H1 (cell line): Measurements from ENCODE around the gene TMX2. TPM values are rescaled to one million over a fixed set of nuclear protein-coding genes. Genes with fewer than 3 reads are reported as not detected.
A peak's percentile ranks its signal among the peaks of the same experiment; 100 is the strongest.

Source experiments
- CTCF ChIA-PET: fragments of 300-600 bp; sonication (Branson Sonifier 250); formaldehyde crosslinking; loops from one replicate; lab custom pipeline; 2021; ENCODE audit not compliant: partially characterized antibody; lab: Charles Lee
- POLR2A ChIA-PET: fragments of 300-600 bp; sonication (Branson Sonifier 250); formaldehyde crosslinking; loops from one replicate; lab custom pipeline; 2021; ENCODE audit warnings: inconsistent platforms; ENCODE audit not compliant: partially characterized antibody; lab: Charles Lee
- DNase-seq, 2 experiments: peaks; one replicate each; pipeline versions ENCODE4 v3.0.0 to v3.0.0-alpha.2; 2010 to 2022; ENCODE audit warnings: low spot score in 2 of 2, low read depth in 1 of 2, mixed read lengths in 1 of 2
- FAIRE-seq: peaks from 2 replicates; lab custom pipeline; 2011; peaks lifted over from hg19 to GRCh38; lab: Jason Lieb, UNC
- H2AFZ ChIP-seq: 2 replicates; pipeline ENCODE4 v1.8.1; 2012; ENCODE audit warnings: low read length, inconsistent platforms
- H2AK5ac ChIP-seq: 2 replicates; pipeline ENCODE4 v1.6.1; 2013; ENCODE audit warnings: low read depth, low read length
- H2BK120ac ChIP-seq: replicated peaks from 2 replicates; pipeline ENCODE3; 2013; ENCODE audit warnings: low read depth, low read length, inconsistent platforms
- H2BK12ac ChIP-seq: 2 replicates; pipeline ENCODE4 v1.6.1; 2013; ENCODE audit warnings: low read depth, low read length
- H2BK15ac ChIP-seq: 2 replicates; pipeline ENCODE4 v1.6.1; 2013; ENCODE audit warnings: low read length
- H2BK20ac ChIP-seq: 2 replicates; pipeline ENCODE4 v1.6.1; 2013; ENCODE audit warnings: low read length
- H2BK5ac ChIP-seq: 2 replicates; pipeline ENCODE4 v1.6.1; 2013; ENCODE audit warnings: low read depth, low read length
- H3K14ac ChIP-seq: 2 replicates; pipeline ENCODE4 v1.6.1; 2013; ENCODE audit warnings: inconsistent platforms; ENCODE audit not compliant: insufficient read length
- H3K18ac ChIP-seq: 2 replicates; pipeline ENCODE4 v1.6.1; 2013; ENCODE audit warnings: low read length; ENCODE audit errors: extremely low read depth
- H3K23ac ChIP-seq: 2 replicates; pipeline ENCODE4 v1.6.1; 2013; ENCODE audit warnings: inconsistent platforms; ENCODE audit not compliant: insufficient read length
- H3K23me2 ChIP-seq: 2 replicates; pipeline ENCODE4 v1.6.1; 2013; ENCODE audit warnings: low read depth, low read length
- H3K27ac ChIP-seq: 2 replicates; pipeline ENCODE4 v1.6.1; 2011; ENCODE audit warnings: low read depth, low read length, inconsistent platforms
- H3K27me3 ChIP-seq, 4 experiments: replicated peaks in 1 of 4; 1 replicate in 1 of 4; 2 replicates in 3 of 4; pipeline versions ENCODE4 v1.6.1 to v1.8.1; 2011 to 2013; ENCODE audit warnings: low read length in 3 of 4, mild to moderate bottlenecking in 3 of 4, inconsistent platforms in 2 of 4, mixed read lengths in 2 of 4, moderate library complexity in 1 of 4; ENCODE audit not compliant: control insufficient read depth in 3 of 4, insufficient read depth in 3 of 4; ENCODE audit errors: extremely low read depth in 1 of 4
- H3K36me3 ChIP-seq, 4 experiments: 2 replicates each; pipeline versions ENCODE4 v1.6.1 to v1.8.1; 2011 to 2013; ENCODE audit warnings: mild to moderate bottlenecking in 4 of 4, low read length in 3 of 4, moderate library complexity in 2 of 4, control low read depth in 1 of 4, inconsistent platforms in 1 of 4; ENCODE audit not compliant: insufficient read depth in 4 of 4, control insufficient read depth in 2 of 4
- H3K4ac ChIP-seq: replicated peaks from 2 replicates; pipeline ENCODE3; 2013; ENCODE audit warnings: low read length, low read depth, mixed read lengths, inconsistent platforms; ENCODE audit not compliant: insufficient read length
- H3K4me1 ChIP-seq, 4 experiments: replicated peaks in 1 of 4; 1 replicate in 1 of 4; 2 replicates in 3 of 4; pipeline versions ENCODE4 v1.6.1 to v1.8.1; 2011 to 2013; ENCODE audit warnings: low read length in 3 of 4, inconsistent platforms in 2 of 4, mixed read lengths in 1 of 4; ENCODE audit not compliant: insufficient read depth in 4 of 4, control insufficient read depth in 3 of 4
- H3K4me2 ChIP-seq, 2 experiments: 2 replicates each; pipeline versions ENCODE4 v1.6.1 to v1.8.1; 2011 to 2013; ENCODE audit warnings: low read depth in 2 of 2, low read length in 2 of 2, control low read depth in 1 of 2, inconsistent platforms in 1 of 2, mild to moderate bottlenecking in 1 of 2; ENCODE audit not compliant: insufficient read depth in 1 of 2
- H3K4me3 ChIP-seq, 4 experiments: fragments of 200-600, 300-600 bp in 1 of 4; sonication (generic), shearing (Covaris generic), sonication (Bioruptor Twin) in 1 of 4; 2 replicates each; pipeline versions ENCODE4 v1.5.1 to v1.8.1; 2011 to 2016; ENCODE audit warnings: low read length in 4 of 4, low read depth in 3 of 4, control low read depth in 2 of 4, inconsistent platforms in 2 of 4, mild to moderate bottlenecking in 2 of 4, mixed read lengths in 1 of 4, moderate library complexity in 1 of 4; ENCODE audit not compliant: insufficient read depth in 2 of 4; ENCODE audit errors: extremely low read depth in 1 of 4
- H3K56ac ChIP-seq: replicated peaks from 2 replicates; pipeline ENCODE3; 2013; ENCODE audit warnings: low read depth, mild to moderate bottlenecking, mixed read lengths, low read length, inconsistent platforms; ENCODE audit not compliant: insufficient read length
- H3K79me1 ChIP-seq: 2 replicates; pipeline ENCODE4 v1.6.1; 2013; ENCODE audit warnings: low read depth, low read length, control low read depth
- H3K79me2 ChIP-seq, 2 experiments: 2 replicates each; pipeline versions ENCODE4 v1.6.1 to v1.8.1; 2012 to 2013; ENCODE audit warnings: low read length in 2 of 2, mild to moderate bottlenecking in 2 of 2, inconsistent platforms in 1 of 2; ENCODE audit not compliant: insufficient read depth in 2 of 2, control insufficient read depth in 1 of 2
- H3K9ac ChIP-seq, 4 experiments: replicated peaks in 1 of 4; 1 replicate in 1 of 4; 2 replicates in 3 of 4; pipeline versions ENCODE4 v1.6.1 to v1.8.1; 2011 to 2013; ENCODE audit warnings: low read depth in 3 of 4, low read length in 3 of 4, control low read depth in 2 of 4, mild to moderate bottlenecking in 2 of 4, moderate library complexity in 2 of 4, inconsistent platforms in 1 of 4; ENCODE audit errors: extremely low read depth in 1 of 4
- H3K9me3 ChIP-seq, 2 experiments: 2 replicates each; pipeline versions ENCODE4 v1.6.1 to v1.8.1; 2012 to 2013; ENCODE audit warnings: mild to moderate bottlenecking in 2 of 2, moderate library complexity in 2 of 2, control low read depth in 1 of 2, inconsistent platforms in 1 of 2, low read depth in 1 of 2, low read length in 1 of 2, mixed read lengths in 1 of 2; ENCODE audit not compliant: insufficient read depth in 2 of 2
- H4K20me1 ChIP-seq, 2 experiments: replicated peaks in 1 of 2; 2 replicates each; pipeline versions ENCODE3 to v1.8.1; 2011 to 2013; ENCODE audit warnings: inconsistent platforms in 2 of 2, low read length in 2 of 2, mild to moderate bottlenecking in 1 of 2; ENCODE audit not compliant: insufficient read depth in 2 of 2, control insufficient read depth in 1 of 2
- H4K5ac ChIP-seq: 2 replicates; pipeline ENCODE4 v1.6.1; 2013; ENCODE audit warnings: low read length, low read depth, mixed read lengths, inconsistent platforms; ENCODE audit not compliant: insufficient read length
- H4K8ac ChIP-seq: 2 replicates; pipeline ENCODE4 v1.8.0; 2013; ENCODE audit warnings: mild to moderate bottlenecking, moderate library complexity, low read length, inconsistent platforms; ENCODE audit not compliant: insufficient read depth; ENCODE audit errors: extremely low read depth
- H4K91ac ChIP-seq: replicated peaks from 2 replicates; pipeline ENCODE3; 2013; ENCODE audit warnings: low read length, mixed read lengths, inconsistent platforms; ENCODE audit not compliant: insufficient read length
- CBX5 ChIP-seq: fragments of 300-800, 300-1000 bp; sonication (generic); IDR thresholded peaks from 2 replicates; pipeline ENCODE4 v1.7.1; 2016; ENCODE audit warnings: antibody characterized with exemption, low read length, low read depth
- CHD2 ChIP-seq: IDR thresholded peaks from 2 replicates; pipeline ENCODE4 v1.6.1; 2012; ENCODE audit warnings: low read length, improper control_type of control experiment
- CTBP2 ChIP-seq: IDR thresholded peaks from 2 replicates; pipeline ENCODE4 v1.7.0; 2011; ENCODE audit warnings: borderline replicate concordance, mild to moderate bottlenecking, moderate library complexity, mixed read lengths, low read length; ENCODE audit not compliant: insufficient read depth, insufficient read length
- GTF2F1 ChIP-seq: IDR thresholded peaks from 2 replicates; pipeline ENCODE4 v1.6.1; 2012; ENCODE audit warnings: low read depth, low read length, improper control_type of control experiment, borderline replicate concordance
- JUND ChIP-seq: IDR thresholded peaks from 2 replicates; pipeline ENCODE4 v1.6.1; 2011; ENCODE audit warnings: mild to moderate bottlenecking, improper control_type of control experiment, low read length
- POLR2A ChIP-seq, 2 experiments: IDR thresholded peaks; 1 replicate in 1 of 2; 2 replicates in 1 of 2; pipeline ENCODE4 v1.6.1; 2011; ENCODE audit warnings: low read depth in 2 of 2, low read length in 2 of 2, mild to moderate bottlenecking in 2 of 2; ENCODE audit errors: control extremely low read depth in 1 of 2
- POU5F1 ChIP-seq: IDR thresholded peaks from 2 replicates; pipeline ENCODE4 v1.6.1; 2011; ENCODE audit warnings: low read depth, mild to moderate bottlenecking, low read length, moderate library complexity
- RFX5 ChIP-seq: IDR thresholded peaks from 2 replicates; pipeline ENCODE4 v1.6.1; 2011; ENCODE audit warnings: low read depth, low read length, improper control_type of control experiment, borderline replicate concordance
- SIRT6 ChIP-seq: IDR thresholded peaks from one replicate; pipeline ENCODE4 v1.7.1; 2012; ENCODE audit warnings: low read length, inconsistent platforms
- SP2 ChIP-seq: IDR thresholded peaks from 2 replicates; pipeline ENCODE4 v1.6.1; 2012; ENCODE audit warnings: mild to moderate bottlenecking, low read length, inconsistent platforms
- TBP ChIP-seq: IDR thresholded peaks from 2 replicates; pipeline ENCODE4 v1.6.1; 2011; ENCODE audit warnings: low read depth, low read length, improper control_type of control experiment
- YY1 ChIP-seq: IDR thresholded peaks from 2 replicates; pipeline ENCODE4 v1.6.1; 2011; ENCODE audit warnings: low read depth, mild to moderate bottlenecking, low read length
- WGBS, 2 experiments: shearing (Covaris generic) in 1 of 2; methylation state at CpG; one replicate each; pipeline versions ENCODE4 v1.1.6 to v1.1.7; 2013 to 2015; ENCODE audit warnings: low lambda C conversion rate in 2 of 2, mixed read lengths in 2 of 2, inconsistent platforms in 1 of 2, low coverage in 1 of 2, missing lambda C conversion rate in 1 of 2; ENCODE audit not compliant: insufficient replicate concordance in 2 of 2, insufficient coverage in 1 of 2, insufficient read length in 1 of 2; ENCODE audit errors: extremely low coverage in 1 of 2, missing lambda C conversion rate in 1 of 2; 5-methylcytosine and 5-hydroxymethylcytosine counted together
- polyA plus RNA-seq, 7 experiments: library from polyadenylated mRNA; depleted of rRNA in 3 of 7; stranded (reverse) in 5 of 7; unstranded in 2 of 7; fragments of >200 nt in 5 of 7; fragments of 200-250 nt in 2 of 7; gene quantifications; 1 replicate in 5 of 7; 2 replicates in 1 of 7; 4 replicates in 1 of 7; pipeline versions ENCODE4 v1.2.1 to v1.2.3, GENCODE V29; 2011 to 2013; ENCODE audit warnings: missing spikeins in 2 of 7, mixed read lengths in 2 of 7
- total RNA-seq: library from RNA; stranded (reverse); fragmentation: NEBNext Ultra II Directional; extraction: Animal tissue kit (Norgen Biotek cat#: 25700); gene quantifications from 2 replicates; pipeline ENCODE4 v1.2.1, GENCODE V29; 2021

Gene TMX2
- total and polyA plus RNA-seq, 2 of the 8 experiments (the other 6 are each of a cell fraction or from before 2014, with no cell fraction given): 70.4 to 100.0 TPM

- Histone ChIP-seq H2BK120ac (no peak within 1 kb of the TSS), H3K23ac (no peak within 1 kb of the TSS), H3K4me2 (peak within 1 kb of the TSS; percentile 68 to 78), H3K9me3 (no peaks in the 10 kb centered on the region), H3K4me1 (peaks cover 0 to 10% (median 2%) of the 10 kb centered on the region in 4 experiments; a peak in 1 of 7 replicates), H2BK12ac (no peak within 1 kb of the TSS), H4K20me1 (peaks cover 3 to 4% of the 10 kb centered on the region in 2 experiments), H3K27ac (peak within 1 kb of the TSS; percentile 93), H2AK5ac (no peak within 1 kb of the TSS), H2AFZ (peak within 1 kb of the TSS; percentile 90), H3K23me2 (peaks cover 4% of the 10 kb centered on the region; the same call in 1 of the 2 replicates), H3K14ac (no peak within 1 kb of the TSS), H4K5ac (peak within 1 kb of the TSS; percentile 94), H3K4ac (peak within 1 kb of the TSS; percentile 44), H3K79me2 (peaks cover 33 to 49% of the 10 kb centered on the region in 2 experiments), H4K91ac (no peak within 1 kb of the TSS), H3K36me3 (no peaks in the 10 kb centered on the region), H2BK5ac (no peak within 1 kb of the TSS), H3K18ac (peak within 1 kb of the TSS; percentile 85), H4K8ac (no peak within 1 kb of the TSS), H2BK20ac (no peak within 1 kb of the TSS), H2BK15ac (no peak within 1 kb of the TSS), H3K9ac (peak within 1 kb of the TSS; percentile 89 to 98 (median 92)), H3K56ac (peak within 1 kb of the TSS; percentile 50), H3K27me3 (no peaks in the 10 kb centered on the region), H3K79me1 (peaks cover 2% of the 10 kb centered on the region; the same call in 1 of the 2 replicates), H3K4me3 (peak within 1 kb of the TSS; percentile 88 to 97 (median 91))
- FAIRE-seq: peak; percentile 87
- POLR2A ChIA-PET: interaction anchor here (0.7 to 14.5 kb wide), 18 partner anchors 9 to 114 kb away, joined by 3 to 329 read pairs (median 4); partner anchors contain the start of genes BTBD18, MED19, SELENOH and TMX2
- peak; percentile 71 to 84 for DNase-seq
- CTCF ChIA-PET: interaction anchor here (0.7 to 10.0 kb wide), 10 partner anchors 10 to 762 kb away, joined by 3 to 119 read pairs (median 3); partner anchors contain the start of gene BTBD18
- 8% methylated on average over 13 of the region's 13 CpGs; no CpG with 5 or more reads in 1 of the 2 experiments for WGBS, 2 experiments
- TF ChIP-seq POU5F1: no peak
- peak; percentile 78 for TF ChIP-seq CHD2
- no peak for TF ChIP-seq SP2
- TF ChIP-seq CTBP2: no peak
- TF ChIP-seq CBX5: no peak
- TF ChIP-seq GTF2F1: 0 out of 2 replicates have a peak, but pooled peaks have one; percentile 37
- peak; percentile 68 for TF ChIP-seq JUND
- TF ChIP-seq YY1: peak; percentile 88
- TF ChIP-seq TBP: peak; percentile 95
- TF ChIP-seq RFX5: no peak
- TF ChIP-seq SIRT6: no peak
- TF ChIP-seq POLR2A (IDR thresholded peaks at IDR 0.05; ENCODE audit: control extremely low read depth in 1 of 2, low read depth in 2 of 2, low read length in 2 of 2): peak; percentile 84 to 91
These were observed 49.2 kb downstream of the TMX2 start, which contains the start of gene CTNND1 for GRCh38 chr11:57761301-57762234. Gene CTNND1, plus strand, starts transcription at chr11:57761802. Its CDS starts 29,677 bp downstream, at chr11:57791479.
